Neutrophil (primary cell): Measurements from ENCODE around the gene AIG1.
"Not testable (repeated sequence)": the region's sequence is repeated elsewhere in the genome, so short reads cannot be mapped to it uniquely, and the experiment has no call there.

Experiments used
- H3K27ac ChIP-seq: fragments of 200-600 bp; sonication (generic); 2 replicates; pipeline ENCODE4 v1.5.1; 2016; ENCODE audit warnings: mild to moderate bottlenecking, moderate library complexity
- H3K27me3 ChIP-seq: fragments of 200-600 bp; sonication (generic); 2 replicates; pipeline ENCODE4 v1.6.0; 2016; ENCODE audit warnings: mild to moderate bottlenecking
- H3K36me3 ChIP-seq: fragments of 200-600 bp; sonication (generic); 2 replicates; pipeline ENCODE4 v1.5.1; 2017
- H3K4me1 ChIP-seq, 2 experiments: fragments of 200-600 bp in 1 of 2; sonication (generic) in 1 of 2; 1 replicate in 1 of 2; 2 replicates in 1 of 2; pipeline versions ENCODE4 v1.5.1 to v1.6.1; 2013 to 2016; ENCODE audit warnings: low read depth in 1 of 2, low read length in 1 of 2, mild to moderate bottlenecking in 1 of 2, moderate library complexity in 1 of 2; ENCODE audit not compliant: control insufficient read depth in 1 of 2, insufficient read depth in 1 of 2
- H3K4me3 ChIP-seq, 2 experiments: fragments of 200-600 bp in 1 of 2; sonication (generic) in 1 of 2; 1 replicate in 1 of 2; 2 replicates in 1 of 2; pipeline ENCODE4 v1.5.1; 2013 to 2016; ENCODE audit warnings: low read depth in 1 of 2, low read length in 1 of 2, mild to moderate bottlenecking in 1 of 2, moderate library complexity in 1 of 2
- H3K9me3 ChIP-seq: fragments of 200-600 bp; sonication (generic); 2 replicates; pipeline ENCODE4 v1.5.1; 2016
- TF ChIP-seq, protein P1 (sequence below): fragments of 200-600 bp; sonication (generic); IDR thresholded peaks from 2 replicates; pipeline ENCODE4 v1.5.1; 2016; ENCODE audit warnings: antibody characterized with exemption

The AIG1 gene

DNA sequence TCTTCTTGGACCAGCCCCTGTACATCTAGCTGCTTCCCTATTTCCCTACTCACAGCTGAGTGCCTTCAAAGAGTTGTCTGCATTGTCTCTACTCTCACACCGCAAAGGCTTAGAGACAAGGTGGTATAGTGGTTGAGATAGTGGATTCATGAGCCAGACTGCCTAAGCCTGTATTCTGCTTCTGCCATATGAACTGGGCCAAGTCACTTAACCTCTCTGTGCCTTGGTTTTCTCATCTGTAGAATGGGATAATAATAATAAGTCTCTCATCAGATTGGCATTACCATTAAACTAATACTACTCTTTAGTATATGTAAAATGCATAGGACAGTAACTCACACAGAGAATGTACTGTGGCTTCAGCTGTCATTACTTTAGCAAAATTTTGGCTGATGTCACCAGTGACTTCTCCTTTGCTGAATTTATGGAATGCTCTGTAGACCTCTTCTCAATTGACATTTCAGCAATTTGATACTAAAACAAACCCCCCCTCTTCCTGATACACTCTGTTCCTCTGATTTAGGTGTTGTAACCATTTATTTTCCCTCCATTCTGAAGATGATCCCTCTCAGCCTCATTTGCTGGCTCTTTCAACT is 233.7 kb downstream of the AIG1 start:
- Histone ChIP-seq H3K27ac (no peak overlapping the region), H3K36me3 (no peaks in the 10 kb centered on the region), H3K27me3 (no peaks in the 10 kb centered on the region), H3K4me1 (no peaks in the 10 kb centered on the region), H3K4me3 (no peak overlapping the region), H3K9me3 (no peaks in the 10 kb centered on the region)
- TF ChIP-seq, protein P1, sequence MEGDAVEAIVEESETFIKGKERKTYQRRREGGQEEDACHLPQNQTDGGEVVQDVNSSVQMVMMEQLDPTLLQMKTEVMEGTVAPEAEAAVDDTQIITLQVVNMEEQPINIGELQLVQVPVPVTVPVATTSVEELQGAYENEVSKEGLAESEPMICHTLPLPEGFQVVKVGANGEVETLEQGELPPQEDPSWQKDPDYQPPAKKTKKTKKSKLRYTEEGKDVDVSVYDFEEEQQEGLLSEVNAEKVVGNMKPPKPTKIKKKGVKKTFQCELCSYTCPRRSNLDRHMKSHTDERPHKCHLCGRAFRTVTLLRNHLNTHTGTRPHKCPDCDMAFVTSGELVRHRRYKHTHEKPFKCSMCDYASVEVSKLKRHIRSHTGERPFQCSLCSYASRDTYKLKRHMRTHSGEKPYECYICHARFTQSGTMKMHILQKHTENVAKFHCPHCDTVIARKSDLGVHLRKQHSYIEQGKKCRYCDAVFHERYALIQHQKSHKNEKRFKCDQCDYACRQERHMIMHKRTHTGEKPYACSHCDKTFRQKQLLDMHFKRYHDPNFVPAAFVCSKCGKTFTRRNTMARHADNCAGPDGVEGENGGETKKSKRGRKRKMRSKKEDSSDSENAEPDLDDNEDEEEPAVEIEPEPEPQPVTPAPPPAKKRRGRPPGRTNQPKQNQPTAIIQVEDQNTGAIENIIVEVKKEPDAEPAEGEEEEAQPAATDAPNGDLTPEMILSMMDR = no peak

DNA sequence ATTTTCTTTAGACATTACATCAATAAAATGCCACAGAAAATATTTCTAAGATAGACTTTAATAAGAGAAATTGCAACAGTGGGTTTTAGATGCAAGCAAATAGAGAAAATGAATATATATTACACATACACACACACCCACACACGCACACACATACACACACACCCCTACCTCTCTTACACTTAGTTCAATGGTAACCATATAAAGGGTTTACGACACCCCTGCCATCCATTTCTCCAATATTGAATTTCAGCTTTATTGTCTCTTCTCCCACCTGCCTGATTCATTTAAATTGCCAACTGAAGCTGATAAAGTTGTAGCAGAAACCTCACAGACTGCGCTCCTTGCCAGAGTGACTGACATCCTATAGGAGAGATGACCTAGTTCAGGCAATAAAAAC is 235.2 kb downstream of the AIG1 start:
- no peaks in the 10 kb centered on the region for H3K9me3 ChIP-seq
- no peaks in the 10 kb centered on the region for H3K36me3 ChIP-seq
- H3K27ac ChIP-seq = no peak overlapping the region
- no peak overlapping the region for H3K4me3 ChIP-seq
- H3K27me3 ChIP-seq = no peaks in the 10 kb centered on the region
- H3K4me1 ChIP-seq = no peaks in the 10 kb centered on the region
- TF ChIP-seq, protein P1 = no peak

GRCh38 chr6:143298071-143298470 is 237.4 kb downstream of the AIG1 start:
- H3K9me3 ChIP-seq = no peaks in the 10 kb centered on the region
- no peak overlapping the region for H3K4me3 ChIP-seq
- H3K27ac ChIP-seq = no peak overlapping the region
- H3K36me3 ChIP-seq = no peaks in the 10 kb centered on the region
- H3K27me3 ChIP-seq = no peaks in the 10 kb centered on the region
- H3K4me1 ChIP-seq = no peaks in the 10 kb centered on the region
- TF ChIP-seq, protein P1 = no peak

DNA sequence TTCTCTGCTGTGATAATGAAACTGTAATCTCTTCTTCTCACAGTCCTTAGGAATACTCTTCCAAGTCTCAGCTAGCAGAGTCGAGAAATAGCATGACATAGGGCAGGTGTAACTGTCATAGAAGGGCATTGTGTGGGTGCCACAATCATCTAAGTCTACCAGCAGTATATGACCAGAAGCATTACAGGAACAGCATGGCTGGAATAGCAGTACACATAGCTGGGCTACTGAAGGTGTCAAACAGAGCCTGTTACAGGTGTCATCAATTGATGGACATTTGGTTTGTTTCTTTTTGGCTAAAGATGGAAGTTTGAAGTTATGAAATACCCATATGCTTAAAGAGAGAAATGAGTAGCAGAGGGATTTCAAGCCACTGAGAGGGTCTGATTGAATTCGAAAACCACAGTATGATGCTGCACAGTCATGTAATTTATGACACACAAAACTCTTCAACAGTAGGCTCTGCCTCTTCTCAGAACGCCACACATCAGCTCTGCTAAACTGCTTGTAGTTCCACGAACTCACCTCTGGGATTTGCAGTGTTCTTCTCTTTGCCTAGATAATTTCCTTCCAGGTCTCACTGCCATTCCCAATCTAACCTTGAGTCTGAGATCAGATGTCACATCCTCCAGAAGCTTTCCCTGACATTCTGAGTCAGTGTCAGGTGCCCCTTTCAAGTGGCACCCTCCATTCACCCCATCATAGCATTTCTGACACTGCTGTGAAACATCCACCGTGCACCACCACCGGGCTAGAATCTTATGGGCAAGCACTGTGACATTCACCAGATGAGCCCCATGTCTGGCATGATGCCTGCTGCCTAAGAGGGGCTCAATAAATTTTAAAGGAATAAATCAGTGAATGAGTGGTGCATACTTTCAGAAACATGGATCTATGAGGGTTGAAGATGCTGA is 238.8 kb downstream of the AIG1 start:
- TF ChIP-seq, protein P1 = no peak
- Histone ChIP-seq H3K36me3 (no peaks in the 10 kb centered on the region), H3K4me3 (no peak overlapping the region), H3K27ac (no peak overlapping the region), H3K9me3 (no peaks in the 10 kb centered on the region), H3K27me3 (no peaks in the 10 kb centered on the region), H3K4me1 (no peaks in the 10 kb centered on the region)

GRCh38 chr6:143301188-143301587 is 240.5 kb downstream of the AIG1 start:
- Histone ChIP-seq H3K36me3 (no peaks in the 10 kb centered on the region), H3K4me3 (no peak overlapping the region), H3K4me1 (no peaks in the 10 kb centered on the region), H3K27me3 (no peaks in the 10 kb centered on the region), H3K27ac (no peak overlapping the region), H3K9me3 (no peaks in the 10 kb centered on the region)
- TF ChIP-seq, protein P1 = no peak

DNA sequence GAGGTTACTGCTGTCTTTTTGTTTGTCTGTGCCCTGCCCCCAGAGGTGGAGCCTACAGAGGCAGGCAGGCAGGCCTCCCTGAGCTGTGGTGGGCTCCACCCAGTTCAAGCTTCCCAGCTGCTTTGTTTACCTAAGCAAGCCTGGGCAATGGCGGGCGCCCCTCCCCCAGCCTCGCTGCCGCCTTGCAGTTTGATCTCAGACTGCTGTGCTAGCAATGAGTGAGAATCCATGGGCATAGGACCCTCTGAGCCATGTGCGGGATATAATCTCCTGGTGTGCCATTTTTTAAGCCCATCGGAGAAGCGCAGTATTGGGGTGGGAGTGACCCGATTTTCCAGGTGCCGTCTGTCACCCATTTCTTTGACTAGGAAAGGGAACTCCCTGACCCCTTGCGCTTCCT is 247.1 kb downstream of the AIG1 start:
- not testable (repeated sequence) for H3K9me3 ChIP-seq, H3K4me1 ChIP-seq, H3K27ac ChIP-seq, H3K27me3 ChIP-seq, H3K36me3 ChIP-seq, H3K4me3 ChIP-seq
